ENCODE results near the gene MRPS9.

MRPS9 gene

DNA sequence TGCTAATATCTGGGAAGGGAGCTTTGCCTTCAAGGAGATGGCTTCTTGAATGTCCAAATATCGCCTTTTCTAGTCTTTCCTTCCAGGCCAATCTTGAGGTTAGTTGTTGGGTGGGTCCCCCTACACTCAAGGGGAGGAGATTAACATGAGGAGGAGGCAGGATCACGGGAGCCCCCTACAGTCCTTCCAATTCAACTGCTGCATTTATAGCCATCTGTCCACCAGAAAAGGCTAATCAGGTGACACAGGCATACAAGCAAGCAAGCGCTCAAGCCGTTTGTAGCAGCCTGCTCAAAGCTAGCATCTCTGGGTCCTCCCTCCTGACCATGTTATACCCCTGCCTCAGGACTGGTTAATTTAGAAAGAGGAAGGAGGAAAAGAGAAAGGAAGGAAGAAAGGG is 87.6 kb downstream of the MRPS9 start:
- no peak overlapping the region for H3K9ac ChIP-seq (ENCODE audit: low read length)
- H3K27ac ChIP-seq (ENCODE audit: low read depth, low read length) = no peak overlapping the region

DNA sequence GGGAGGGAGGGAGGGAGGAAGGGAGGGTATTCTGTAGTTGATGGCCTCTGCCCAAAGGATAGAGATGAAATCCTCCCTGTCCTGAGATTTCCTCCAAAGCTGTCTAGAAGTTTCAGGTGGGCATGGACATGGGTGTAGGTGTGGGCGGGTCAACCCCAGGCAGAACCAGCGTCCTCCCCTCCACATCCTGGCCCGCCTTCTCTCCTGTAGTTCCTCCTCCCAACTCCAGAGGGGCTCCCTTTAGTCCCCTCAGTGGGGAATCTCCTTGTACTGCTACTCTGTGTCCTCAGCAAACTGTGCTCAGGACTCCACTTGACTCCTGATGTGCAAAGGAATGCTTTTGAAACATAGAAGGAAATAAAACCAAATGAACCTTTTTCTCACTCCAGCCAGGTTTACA is 88.1 kb downstream of the MRPS9 start:
- no peak overlapping the region for H3K9ac ChIP-seq (ENCODE audit: low read length)
- H3K9me2 ChIP-seq (replicated peaks; ENCODE audit: insufficient read depth, low read length) = no peaks in the 10 kb centered on the region
- H3K4me2 ChIP-seq (ENCODE audit: low read depth, low read length, poor library complexity, severe bottlenecking) = no peak overlapping the region
- no peak overlapping the region for H3K27ac ChIP-seq (ENCODE audit: low read depth, low read length)
- no peaks in the 10 kb centered on the region for H3K9me3 ChIP-seq (ENCODE audit: insufficient read depth, low read length)
- H3K27me3 ChIP-seq (ENCODE audit: low read length) = no peaks in the 10 kb centered on the region
- H3F3A ChIP-seq (ENCODE audit: insufficient read depth) = no peaks in the 10 kb centered on the region
- no peaks in the 10 kb centered on the region for H3K36me3 ChIP-seq (ENCODE audit: low read length)
- H2AFZ ChIP-seq (ENCODE audit: low read depth, low read length, severe bottlenecking) = no peak overlapping the region
- H3K79me2 ChIP-seq (ENCODE audit: insufficient read depth, low read length) = no peaks in the 10 kb centered on the region
- TF ChIP-seq, protein P1, sequence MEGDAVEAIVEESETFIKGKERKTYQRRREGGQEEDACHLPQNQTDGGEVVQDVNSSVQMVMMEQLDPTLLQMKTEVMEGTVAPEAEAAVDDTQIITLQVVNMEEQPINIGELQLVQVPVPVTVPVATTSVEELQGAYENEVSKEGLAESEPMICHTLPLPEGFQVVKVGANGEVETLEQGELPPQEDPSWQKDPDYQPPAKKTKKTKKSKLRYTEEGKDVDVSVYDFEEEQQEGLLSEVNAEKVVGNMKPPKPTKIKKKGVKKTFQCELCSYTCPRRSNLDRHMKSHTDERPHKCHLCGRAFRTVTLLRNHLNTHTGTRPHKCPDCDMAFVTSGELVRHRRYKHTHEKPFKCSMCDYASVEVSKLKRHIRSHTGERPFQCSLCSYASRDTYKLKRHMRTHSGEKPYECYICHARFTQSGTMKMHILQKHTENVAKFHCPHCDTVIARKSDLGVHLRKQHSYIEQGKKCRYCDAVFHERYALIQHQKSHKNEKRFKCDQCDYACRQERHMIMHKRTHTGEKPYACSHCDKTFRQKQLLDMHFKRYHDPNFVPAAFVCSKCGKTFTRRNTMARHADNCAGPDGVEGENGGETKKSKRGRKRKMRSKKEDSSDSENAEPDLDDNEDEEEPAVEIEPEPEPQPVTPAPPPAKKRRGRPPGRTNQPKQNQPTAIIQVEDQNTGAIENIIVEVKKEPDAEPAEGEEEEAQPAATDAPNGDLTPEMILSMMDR (IDR thresholded peaks at IDR 0.05; ENCODE audit: insufficient read depth, low read length, poor library complexity, severe bottlenecking) = no peak
- no peak for TF ChIP-seq EZH2phosphoT487 (conservative IDR thresholded peaks at IDR 0.05; ENCODE audit: low read length)
- H3K4me3 ChIP-seq (ENCODE audit: insufficient read depth, low read length, poor library complexity, severe bottlenecking) = no peak overlapping the region
- no peaks in the 10 kb centered on the region for H4K20me1 ChIP-seq (ENCODE audit: low read depth, low read length)

More for the DNA sequence above, 87.6 kb downstream of the MRPS9 start:
- Histone ChIP-seq H3K9me3 (ENCODE audit: insufficient read depth, low read length) (no peaks in the 10 kb centered on the region), H3K79me2 (ENCODE audit: insufficient read depth, low read length) (no peaks in the 10 kb centered on the region), H4K20me1 (ENCODE audit: low read depth, low read length) (no peaks in the 10 kb centered on the region), H3K9me2 (replicated peaks; ENCODE audit: insufficient read depth, low read length) (no peaks in the 10 kb centered on the region), H3F3A (ENCODE audit: insufficient read depth) (no peaks in the 10 kb centered on the region), H3K27me3 (ENCODE audit: low read length) (no peaks in the 10 kb centered on the region), H2AFZ (ENCODE audit: low read depth, low read length, severe bottlenecking) (no peak overlapping the region), H3K4me3 (ENCODE audit: insufficient read depth, low read length, poor library complexity, severe bottlenecking) (no peak overlapping the region), H3K4me2 (ENCODE audit: low read depth, low read length, poor library complexity, severe bottlenecking) (no peak overlapping the region), H3K36me3 (ENCODE audit: low read length) (no peaks in the 10 kb centered on the region)
- TF ChIP-seq, protein P1 (IDR thresholded peaks at IDR 0.05; ENCODE audit: insufficient read depth, low read length, poor library complexity, severe bottlenecking) = no peak
- no peak for TF ChIP-seq EZH2phosphoT487 (conservative IDR thresholded peaks at IDR 0.05; ENCODE audit: low read length)

DNA sequence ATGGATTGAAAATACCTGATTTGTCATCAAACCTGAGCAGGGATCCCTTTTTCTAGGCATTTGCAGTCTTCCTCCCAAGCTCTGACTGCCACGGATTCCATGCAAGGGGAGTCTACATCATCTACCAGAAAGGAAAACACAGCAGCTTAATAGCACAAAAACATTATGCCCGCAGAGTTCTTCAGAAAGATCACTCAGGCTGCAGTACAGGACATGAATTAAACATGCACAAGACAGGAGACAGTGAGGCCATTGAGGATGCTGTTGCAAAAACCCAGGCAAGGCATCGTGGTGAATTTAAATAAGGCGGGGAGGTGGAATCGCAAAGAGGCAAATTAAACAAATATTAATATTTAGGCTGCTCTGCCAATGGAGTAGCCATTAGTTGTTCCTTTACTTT is 88.5 kb downstream of the MRPS9 start:
- H3K4me2 ChIP-seq (ENCODE audit: low read depth, low read length, poor library complexity, severe bottlenecking) = no peak overlapping the region
- H3K9me3 ChIP-seq (ENCODE audit: insufficient read depth, low read length) = no peaks in the 10 kb centered on the region
- H3K9me2 ChIP-seq (replicated peaks; ENCODE audit: insufficient read depth, low read length) = no peaks in the 10 kb centered on the region
- H4K20me1 ChIP-seq (ENCODE audit: low read depth, low read length) = no peaks in the 10 kb centered on the region
- H3K36me3 ChIP-seq (ENCODE audit: low read length) = no peaks in the 10 kb centered on the region
- no peak for TF ChIP-seq EZH2phosphoT487 (conservative IDR thresholded peaks at IDR 0.05; ENCODE audit: low read length)
- TF ChIP-seq, protein P1 (IDR thresholded peaks at IDR 0.05; ENCODE audit: insufficient read depth, low read length, poor library complexity, severe bottlenecking) = no peak
- no peak overlapping the region for H3K4me3 ChIP-seq (ENCODE audit: insufficient read depth, low read length, poor library complexity, severe bottlenecking)
- H3F3A ChIP-seq (ENCODE audit: insufficient read depth) = no peaks in the 10 kb centered on the region
- no peak overlapping the region for H2AFZ ChIP-seq (ENCODE audit: low read depth, low read length, severe bottlenecking)
- no peak overlapping the region for H3K27ac ChIP-seq (ENCODE audit: low read depth, low read length)
- H3K9ac ChIP-seq (ENCODE audit: low read length) = no peak overlapping the region
- H3K79me2 ChIP-seq (ENCODE audit: insufficient read depth, low read length) = no peaks in the 10 kb centered on the region
- no peaks in the 10 kb centered on the region for H3K27me3 ChIP-seq (ENCODE audit: low read length)
